ENCODE data around the gene CFAP410.

- no peak for TF ChIP-seq GLIS3 (CRISPR knock-in tag; IDR thresholded peaks at IDR 0.05)
- no peak for TF ChIP-seq ZFP3 (CRISPR knock-in tag; IDR thresholded peaks at IDR 0.05)
- TF ChIP-seq, protein P1, sequence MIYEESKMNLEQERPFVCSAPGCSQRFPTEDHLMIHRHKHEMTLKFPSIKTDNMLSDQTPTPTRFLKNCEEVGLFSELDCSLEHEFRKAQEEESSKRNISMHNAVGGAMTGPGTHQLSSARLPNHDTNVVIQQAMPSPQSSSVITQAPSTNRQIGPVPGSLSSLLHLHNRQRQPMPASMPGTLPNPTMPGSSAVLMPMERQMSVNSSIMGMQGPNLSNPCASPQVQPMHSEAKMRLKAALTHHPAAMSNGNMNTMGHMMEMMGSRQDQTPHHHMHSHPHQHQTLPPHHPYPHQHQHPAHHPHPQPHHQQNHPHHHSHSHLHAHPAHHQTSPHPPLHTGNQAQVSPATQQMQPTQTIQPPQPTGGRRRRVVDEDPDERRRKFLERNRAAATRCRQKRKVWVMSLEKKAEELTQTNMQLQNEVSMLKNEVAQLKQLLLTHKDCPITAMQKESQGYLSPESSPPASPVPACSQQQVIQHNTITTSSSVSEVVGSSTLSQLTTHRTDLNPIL (CRISPR knock-in tag; IDR thresholded peaks at IDR 0.05; ENCODE audit: low read depth) = no peak
- TF ChIP-seq, protein P2, sequence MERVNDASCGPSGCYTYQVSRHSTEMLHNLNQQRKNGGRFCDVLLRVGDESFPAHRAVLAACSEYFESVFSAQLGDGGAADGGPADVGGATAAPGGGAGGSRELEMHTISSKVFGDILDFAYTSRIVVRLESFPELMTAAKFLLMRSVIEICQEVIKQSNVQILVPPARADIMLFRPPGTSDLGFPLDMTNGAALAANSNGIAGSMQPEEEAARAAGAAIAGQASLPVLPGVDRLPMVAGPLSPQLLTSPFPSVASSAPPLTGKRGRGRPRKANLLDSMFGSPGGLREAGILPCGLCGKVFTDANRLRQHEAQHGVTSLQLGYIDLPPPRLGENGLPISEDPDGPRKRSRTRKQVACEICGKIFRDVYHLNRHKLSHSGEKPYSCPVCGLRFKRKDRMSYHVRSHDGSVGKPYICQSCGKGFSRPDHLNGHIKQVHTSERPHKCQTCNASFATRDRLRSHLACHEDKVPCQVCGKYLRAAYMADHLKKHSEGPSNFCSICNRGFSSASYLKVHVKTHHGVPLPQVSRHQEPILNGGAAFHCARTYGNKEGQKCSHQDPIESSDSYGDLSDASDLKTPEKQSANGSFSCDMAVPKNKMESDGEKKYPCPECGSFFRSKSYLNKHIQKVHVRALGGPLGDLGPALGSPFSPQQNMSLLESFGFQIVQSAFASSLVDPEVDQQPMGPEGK (CRISPR knock-in tag; IDR thresholded peaks at IDR 0.05; ENCODE audit: borderline replicate concordance) = no peak
- no peak for TF ChIP-seq ZFP30 (CRISPR knock-in tag; IDR thresholded peaks at IDR 0.05)
- no peak for TF ChIP-seq RARB (CRISPR knock-in tag; IDR thresholded peaks at IDR 0.05)
- no peak for TF ChIP-seq ISL1 (CRISPR knock-in tag; IDR thresholded peaks at IDR 0.05)
These were observed 13.6 kb downstream of the CFAP410 start for GRCh38 chr21:44325386-44326271.
